ENCODE data around the gene COL4A2. TPM values are rescaled to one million over a fixed set of nuclear protein-coding genes. Genes with fewer than 3 reads are reported as not detected.

Gene COL4A2
- total RNA-seq, 1 donor from 2014 or later, result 1,414 TPM

GRCh38 chr13:110308656-110309359 is 1.7 kb downstream of the COL4A2 start:
- no peak for FAIRE-seq
- no peak for DNase-seq (ENCODE audit: low read depth)
- peak overlapping the region; percentile 95 for H3K4me3 ChIP-seq (ENCODE audit: insufficient read depth, low read depth, low read length)
- H3K9me3 ChIP-seq (ENCODE audit: insufficient read depth, low read depth, low read length), result no peaks in the 10 kb centered on the region
- H3K27ac ChIP-seq (ENCODE audit: low read depth, low read length), result peak overlapping the region; percentile 87
- Mint-ChIP-seq H3K27me3 (ENCODE audit: low read depth, unreplicated experiment) (no peaks in the 10 kb centered on the region), H3K4me1 (ENCODE audit: low read depth, unreplicated experiment) (peaks cover 45% of the 10 kb centered on the region), H3K27ac (ENCODE audit: unreplicated experiment) (peak overlapping the region; percentile 98), H3K4me3 (ENCODE audit: unreplicated experiment) (peak overlapping the region; percentile 99), H3K9me3 (ENCODE audit: unreplicated experiment) (no peaks in the 10 kb centered on the region), H3K36me3 (ENCODE audit: low read depth, unreplicated experiment) (peaks cover 53% of the 10 kb centered on the region)
- H4K20me1 ChIP-seq (ENCODE audit: insufficient read depth, low read length), result peaks cover 57% of the 10 kb centered on the region
- H3K79me2 ChIP-seq (ENCODE audit: insufficient read depth, low read length), result peaks cover 96% of the 10 kb centered on the region
- H3K27me3 ChIP-seq (ENCODE audit: insufficient read depth, low read length), result no peaks in the 10 kb centered on the region
- peaks cover 61% of the 10 kb centered on the region for H3K4me1 ChIP-seq (ENCODE audit: insufficient read depth, low read length)
- peaks cover 17% of the 10 kb centered on the region for H3K36me3 ChIP-seq (ENCODE audit: insufficient read depth, low read length)
- H2AFZ ChIP-seq (ENCODE audit: low read depth, low read length), result peak overlapping the region; percentile 2
- TF ChIP-seq CTCF (IDR thresholded peaks at IDR 0.05; ENCODE audit: insufficient read depth, low read depth, low read length) (no peak), EZH2 (IDR thresholded peaks at IDR 0.05; ENCODE audit: insufficient read depth, low read length) (no peak)
- peak overlapping the region; percentile 98 for H3K4me2 ChIP-seq (ENCODE audit: low read length)
- H3K9ac ChIP-seq (ENCODE audit: low read length), result peak overlapping the region; percentile 97

- Histone ChIP-seq H3K79me2 (ENCODE audit: insufficient read depth, low read length) (peaks cover 96% of the 10 kb centered on the region), H3K27ac (ENCODE audit: low read depth, low read length) (peak overlapping the region; percentile 87), H3K4me1 (ENCODE audit: insufficient read depth, low read length) (peaks cover 60% of the 10 kb centered on the region), H3K4me2 (ENCODE audit: low read length) (peak overlapping the region; percentile 98), H3K9me3 (ENCODE audit: insufficient read depth, low read depth, low read length) (no peaks in the 10 kb centered on the region), H3K27me3 (ENCODE audit: insufficient read depth, low read length) (no peaks in the 10 kb centered on the region), H2AFZ (ENCODE audit: low read depth, low read length) (no peak overlapping the region), H3K9ac (ENCODE audit: low read length) (peak overlapping the region; percentile 97), H4K20me1 (ENCODE audit: insufficient read depth, low read length) (peaks cover 57% of the 10 kb centered on the region), H3K36me3 (ENCODE audit: insufficient read depth, low read length) (peaks cover 20% of the 10 kb centered on the region), H3K4me3 (ENCODE audit: insufficient read depth, low read depth, low read length) (peak overlapping the region; percentile 95)
- no peak for DNase-seq (ENCODE audit: low read depth)
- TF ChIP-seq CTCF (IDR thresholded peaks at IDR 0.05; ENCODE audit: insufficient read depth, low read depth, low read length), result no peak
- TF ChIP-seq EZH2 (IDR thresholded peaks at IDR 0.05; ENCODE audit: insufficient read depth, low read length), result no peak
- no peaks in the 10 kb centered on the region for H3K27me3 Mint-ChIP-seq (ENCODE audit: low read depth, unreplicated experiment)
- H3K27ac Mint-ChIP-seq (ENCODE audit: unreplicated experiment), result peak overlapping the region; percentile 77
- peaks cover 42% of the 10 kb centered on the region for H3K4me1 Mint-ChIP-seq (ENCODE audit: low read depth, unreplicated experiment)
- no peaks in the 10 kb centered on the region for H3K9me3 Mint-ChIP-seq (ENCODE audit: unreplicated experiment)
- FAIRE-seq, result no peak
- peak overlapping the region; percentile 99 for H3K4me3 Mint-ChIP-seq (ENCODE audit: unreplicated experiment)
- peaks cover 53% of the 10 kb centered on the region for H3K36me3 Mint-ChIP-seq (ENCODE audit: low read depth, unreplicated experiment)
Measured at GRCh38 chr13:110309661-110310524, 2.8 kb downstream of the COL4A2 start.

All from astrocyte (in vitro differentiated cells and primary cell).